Peyer's patch (tissue), 4 donors: ENCODE measurements around the gene SNX32.

Source experiments
- POLR2A ChIP-seq, 2 donors: fragments of 450-650 bp; IDR thresholded peaks; one replicate each; pipeline ENCODE4 v1.5.1; 2017; ENCODE audit warnings: antibody characterized with exemption in 2 of 2, mild to moderate bottlenecking in 2 of 2, moderate library complexity in 2 of 2
- TF ChIP-seq, protein P1 (sequence below), 6 experiments: fragments of 450-650 bp in 4 of 6; fragments of 200-600 bp in 2 of 6; sonication (generic) in 1 of 6; IDR thresholded peaks; one replicate each; pipeline ENCODE4 v1.5.1; 2017 to 2019; ENCODE audit warnings: antibody characterized with exemption in 6 of 6, mild to moderate bottlenecking in 3 of 6, moderate library complexity in 1 of 6

DNA sequence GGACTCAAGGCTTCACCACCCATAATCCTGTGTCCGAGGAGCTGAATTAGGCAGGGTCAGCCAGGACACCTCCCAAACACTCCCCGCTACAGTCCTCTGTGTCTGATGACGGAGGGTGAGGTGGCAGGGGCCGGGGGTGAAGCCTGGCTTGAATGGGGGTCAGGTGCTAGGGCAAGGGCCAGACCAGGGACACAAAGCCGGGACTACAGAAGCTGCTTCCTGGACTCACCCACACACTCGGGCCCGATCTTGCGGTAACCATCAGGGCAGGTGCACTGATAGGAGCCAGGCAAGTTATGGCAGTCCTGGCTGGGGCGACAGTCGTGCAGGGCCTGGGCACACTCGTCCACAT, 36.5 kb downstream of the SNX32 start:
- TF ChIP-seq POLR2A (IDR thresholded peaks at IDR 0.05) = no peak
- TF ChIP-seq, protein P1, sequence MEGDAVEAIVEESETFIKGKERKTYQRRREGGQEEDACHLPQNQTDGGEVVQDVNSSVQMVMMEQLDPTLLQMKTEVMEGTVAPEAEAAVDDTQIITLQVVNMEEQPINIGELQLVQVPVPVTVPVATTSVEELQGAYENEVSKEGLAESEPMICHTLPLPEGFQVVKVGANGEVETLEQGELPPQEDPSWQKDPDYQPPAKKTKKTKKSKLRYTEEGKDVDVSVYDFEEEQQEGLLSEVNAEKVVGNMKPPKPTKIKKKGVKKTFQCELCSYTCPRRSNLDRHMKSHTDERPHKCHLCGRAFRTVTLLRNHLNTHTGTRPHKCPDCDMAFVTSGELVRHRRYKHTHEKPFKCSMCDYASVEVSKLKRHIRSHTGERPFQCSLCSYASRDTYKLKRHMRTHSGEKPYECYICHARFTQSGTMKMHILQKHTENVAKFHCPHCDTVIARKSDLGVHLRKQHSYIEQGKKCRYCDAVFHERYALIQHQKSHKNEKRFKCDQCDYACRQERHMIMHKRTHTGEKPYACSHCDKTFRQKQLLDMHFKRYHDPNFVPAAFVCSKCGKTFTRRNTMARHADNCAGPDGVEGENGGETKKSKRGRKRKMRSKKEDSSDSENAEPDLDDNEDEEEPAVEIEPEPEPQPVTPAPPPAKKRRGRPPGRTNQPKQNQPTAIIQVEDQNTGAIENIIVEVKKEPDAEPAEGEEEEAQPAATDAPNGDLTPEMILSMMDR (IDR thresholded peaks at IDR 0.05) = no peak
